GM12891 (cell line): Measurements from ENCODE around the gene ORM1.

Source experiments
- DNase-seq: peaks from one replicate; pipeline ENCODE4 v3.0.0; 2011; ENCODE audit warnings: low spot score; ENCODE audit not compliant: insufficient read length
- FAIRE-seq: peaks from 2 replicates; lab custom pipeline; 2011; peaks lifted over from hg19 to GRCh38; lab: Jason Lieb, UNC
- PAX5 ChIP-seq: IDR thresholded peaks from 2 replicates; pipeline ENCODE4 v1.6.1; 2011; ENCODE audit warnings: low read length, moderate library complexity, mild to moderate bottlenecking; ENCODE audit not compliant: insufficient read depth, severe bottlenecking
- POLR2A ChIP-seq: IDR thresholded peaks from 2 replicates; pipeline ENCODE4 v1.6.1; 2011; ENCODE audit warnings: low read depth, low read length, control low read depth
- POLR2AphosphoS5 ChIP-seq: IDR thresholded peaks from 2 replicates; pipeline ENCODE4 v1.6.1; 2011; ENCODE audit warnings: low read depth, low read length, control low read depth
- POU2F2 ChIP-seq: IDR thresholded peaks from 2 replicates; pipeline ENCODE4 v1.6.1; 2011; ENCODE audit warnings: low read depth, mild to moderate bottlenecking, control low read depth, low read length, moderate library complexity
- SPI1 ChIP-seq: IDR thresholded peaks from 2 replicates; pipeline ENCODE4 v1.6.1; 2011; ENCODE audit warnings: low read depth, low read length, control low read depth
- TAF1 ChIP-seq: IDR thresholded peaks from 2 replicates; pipeline ENCODE4 v1.6.1; 2011; ENCODE audit warnings: low read depth, low read length, control low read depth

The ORM1 gene

DNA sequence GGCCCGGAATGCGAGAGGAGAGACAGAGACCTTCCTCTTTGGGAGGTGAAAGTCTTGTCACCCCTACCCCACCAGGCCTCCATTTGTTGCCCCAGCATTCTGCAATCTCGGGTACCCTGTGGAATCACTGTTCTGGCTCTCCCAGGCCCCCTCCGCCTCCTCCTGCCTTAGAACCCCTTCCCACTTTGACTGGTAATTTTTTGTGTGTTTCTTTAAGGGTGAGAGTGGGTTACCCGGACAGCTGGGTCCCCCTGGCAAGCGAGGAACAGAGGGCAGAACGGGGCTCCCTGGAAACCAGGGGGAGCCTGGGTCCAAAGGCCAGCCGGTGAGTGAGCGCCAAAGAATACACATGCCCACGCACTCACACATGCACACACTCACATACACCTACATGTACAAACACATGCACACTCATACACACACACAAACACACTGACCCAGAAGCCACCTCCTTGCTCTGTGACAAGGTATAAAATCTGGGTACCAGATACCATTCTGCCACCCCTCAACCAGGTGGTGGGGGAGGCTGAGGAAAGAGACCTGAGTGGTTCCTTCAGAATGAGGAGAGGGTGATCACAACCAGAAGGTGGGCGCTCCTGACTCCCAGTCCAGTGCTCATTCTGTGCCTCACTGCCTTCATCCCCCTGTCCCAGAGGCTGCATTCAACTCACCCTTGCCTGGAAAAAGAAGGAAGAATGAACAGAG is 30.9 kb upstream of the ORM1 start:
- DNase-seq (no peak), FAIRE-seq (no peak)
- TF ChIP-seq SPI1 (no peak), POLR2A (no peak), TAF1 (no peak), PAX5 (no peak), POU2F2 (no peak), POLR2AphosphoS5 (no peak)

DNA sequence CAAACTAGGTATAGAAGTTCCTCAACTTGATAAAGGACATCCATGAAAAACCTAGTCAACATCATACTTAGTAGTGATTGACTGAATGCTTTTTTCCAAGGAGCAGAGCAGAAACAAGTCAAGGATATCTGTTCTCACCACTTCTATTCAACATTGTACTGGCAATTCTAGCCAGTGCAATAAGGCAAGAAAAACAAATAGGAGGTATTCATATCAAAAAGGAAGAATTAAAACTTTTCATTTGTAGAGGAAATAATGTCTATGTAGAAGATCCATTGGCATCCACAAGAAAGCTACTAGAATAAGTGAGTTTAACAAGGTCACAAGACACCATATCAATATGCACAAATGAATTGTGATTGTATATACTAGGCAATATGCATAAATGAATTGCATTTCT is 28.2 kb upstream of the ORM1 start:
- DNase-seq (no peak), FAIRE-seq (no peak)
- TF ChIP-seq POLR2A (no peak), SPI1 (no peak), TAF1 (no peak), PAX5 (no peak), POLR2AphosphoS5 (no peak), POU2F2 (no peak)

DNA sequence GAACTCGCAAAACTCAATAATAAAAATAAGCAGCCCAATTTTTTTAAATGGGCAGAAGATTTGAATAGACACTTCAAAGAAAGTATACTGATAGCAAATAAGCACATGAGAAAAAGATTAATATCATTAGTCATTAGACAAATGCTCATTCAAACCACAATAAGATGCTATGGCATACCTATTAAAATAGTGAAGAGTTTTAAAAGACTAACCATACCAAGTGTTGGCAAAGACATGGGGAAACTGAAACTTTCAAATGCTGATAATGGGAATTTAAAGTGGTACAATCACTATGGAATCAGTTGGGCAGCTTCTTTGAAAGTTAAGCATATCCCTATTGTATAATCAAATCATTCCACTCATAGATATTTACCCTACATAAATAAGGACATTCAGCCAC is 26.6 kb upstream of the ORM1 start:
- no peak for FAIRE-seq
- TF ChIP-seq POLR2A (no peak), PAX5 (no peak), TAF1 (no peak), POLR2AphosphoS5 (no peak), SPI1 (no peak), POU2F2 (no peak)
- no peak for DNase-seq

DNA sequence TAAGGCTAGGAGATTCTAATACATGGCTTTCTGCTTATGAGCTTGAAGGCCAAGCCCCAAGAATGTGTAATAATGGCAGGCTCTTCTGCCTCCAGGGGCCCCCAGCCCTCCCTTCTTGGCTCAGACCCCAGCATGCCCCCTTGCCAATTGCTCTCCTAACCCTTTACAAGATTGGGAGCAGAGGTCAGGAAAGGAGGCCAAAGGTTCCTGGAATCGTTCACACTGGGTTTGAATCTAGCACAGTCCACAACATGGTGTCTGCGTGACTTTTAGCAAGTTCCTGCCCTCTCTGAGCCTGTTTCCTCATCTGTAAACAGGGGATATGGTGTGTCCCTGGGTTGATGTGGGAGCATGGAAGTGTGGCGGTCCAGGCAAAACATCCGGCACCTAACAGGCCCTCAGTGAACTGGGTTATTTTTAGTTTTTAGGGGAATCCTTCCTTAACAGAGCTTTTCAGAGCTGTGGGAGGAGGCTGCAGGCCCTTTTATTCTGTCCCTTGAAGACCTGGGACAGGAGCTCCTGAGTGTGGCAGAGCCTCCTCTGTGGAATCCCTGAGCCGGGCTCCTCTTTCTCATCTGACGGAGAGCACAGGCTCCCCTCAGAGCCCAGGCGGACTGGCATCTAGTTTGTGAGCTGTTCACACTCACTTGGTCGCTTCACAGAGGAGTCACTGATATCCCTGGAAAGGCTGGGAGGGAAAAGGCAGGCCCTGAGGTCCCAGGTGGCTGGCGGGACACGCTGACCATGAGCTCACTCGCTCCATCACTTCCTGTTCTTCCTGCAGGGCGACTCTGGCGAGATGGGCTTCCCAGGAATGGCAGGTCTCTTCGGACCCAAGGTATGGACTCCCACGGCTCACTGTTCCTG is 23.4 kb upstream of the ORM1 start:
- FAIRE-seq (no peak), DNase-seq (no peak)
- TF ChIP-seq POLR2A (no peak), TAF1 (no peak), PAX5 (no peak), POLR2AphosphoS5 (no peak), POU2F2 (no peak), SPI1 (no peak)

DNA sequence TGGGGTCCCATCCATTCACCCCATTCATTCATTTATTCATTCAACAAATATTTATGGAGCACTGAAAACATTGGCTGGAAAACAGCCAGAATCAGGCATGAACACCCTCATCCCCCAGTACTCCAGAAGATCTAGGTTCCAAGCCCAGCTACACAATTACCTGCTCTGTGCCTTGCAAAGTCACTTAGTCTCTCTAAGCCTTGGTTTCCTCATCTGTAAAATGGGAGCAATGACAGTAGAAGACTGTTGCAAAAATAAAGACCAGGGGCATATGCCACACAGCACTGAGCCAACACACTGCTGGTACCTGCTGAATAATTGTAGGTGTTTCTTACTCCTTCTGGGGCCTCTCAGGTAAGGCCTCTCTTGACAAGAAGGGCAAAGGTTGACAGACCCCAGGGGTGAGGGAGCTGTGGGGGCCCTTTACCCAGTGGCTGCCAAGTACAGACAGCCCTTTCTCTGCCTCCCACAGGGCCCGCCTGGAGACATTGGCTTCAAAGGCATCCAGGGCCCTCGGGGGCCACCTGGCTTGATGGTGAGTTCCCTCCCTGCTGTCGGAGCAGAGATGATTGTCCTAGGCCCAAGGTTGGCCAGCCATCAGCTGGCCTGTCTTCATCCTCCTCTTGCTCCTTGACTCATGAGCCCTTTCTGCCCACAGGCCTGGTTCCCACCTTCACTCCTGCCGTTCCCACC is 22.6 kb upstream of the ORM1 start:
- no peak for TF ChIP-seq POLR2A
- TF ChIP-seq TAF1 = no peak
- TF ChIP-seq PAX5 = no peak
- no peak for TF ChIP-seq POLR2AphosphoS5
- TF ChIP-seq SPI1 = no peak
- no peak for TF ChIP-seq POU2F2
- FAIRE-seq (no peak), DNase-seq (no peak)

- FAIRE-seq = no peak
- TF ChIP-seq POU2F2 (no peak), TAF1 (no peak), SPI1 (no peak), PAX5 (no peak), POLR2A (no peak), POLR2AphosphoS5 (no peak)
- DNase-seq = no peak
Observed at GRCh38 chr9:114300846-114301797, 21.8 kb upstream of the ORM1 start.

- no peak for DNase-seq
- no peak for FAIRE-seq
- TF ChIP-seq POLR2A (no peak), SPI1 (no peak), TAF1 (no peak), POU2F2 (no peak), POLR2AphosphoS5 (no peak), PAX5 (no peak)
Observed at GRCh38 chr9:114301798-114302565, 20.9 kb upstream of the ORM1 start.

DNA sequence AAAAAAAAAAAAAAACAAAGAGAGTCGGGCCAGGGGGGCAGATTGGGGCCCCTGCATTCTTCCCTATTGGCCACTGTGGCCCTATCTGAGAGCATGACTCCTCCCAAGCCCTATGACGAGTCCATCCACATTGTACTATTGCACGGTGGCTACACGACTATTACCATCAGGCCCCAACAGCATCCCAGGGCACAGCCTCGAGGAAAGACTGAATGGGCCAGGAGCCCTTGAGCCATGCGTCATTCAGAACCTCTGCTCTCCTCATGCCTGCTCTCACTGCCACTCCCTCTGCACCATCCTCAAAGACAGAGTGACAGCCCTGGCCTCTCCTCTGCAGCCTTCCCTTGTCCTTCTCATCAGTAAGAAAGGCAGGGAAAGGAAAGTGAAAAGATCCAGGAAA is 20.2 kb upstream of the ORM1 start:
- TF ChIP-seq POLR2AphosphoS5 = no peak
- no peak for TF ChIP-seq POLR2A
- FAIRE-seq = no peak
- no peak for DNase-seq
